HG02970 (cell line): ENCODE measurements around the gene NOXA1.
"Not testable (repeated sequence)": the region's sequence is repeated elsewhere in the genome, so short reads cannot be mapped to it uniquely, and the experiment has no call there.

Source experiments
- ATAC-seq: cut with Tn5 transposase; IDR thresholded peaks from one replicate; pipeline ENCODE4 v1.9.1; 2021; ENCODE audit warnings: mild to moderate bottlenecking, moderate library complexity, moderate number of reproducible peaks; ENCODE audit not compliant: unreplicated experiment, low FRiP score

The NOXA1 gene

GRCh38 chr9:137436761-137437600, 13.8 kb downstream of the NOXA1 start:
- ATAC-seq: no peak

- no peak for ATAC-seq
These were observed 14.7 kb downstream of the NOXA1 start for GRCh38 chr9:137437691-137438590.

- no peak for ATAC-seq
These were observed 15.5 kb downstream of the NOXA1 start for GRCh38 chr9:137438591-137439157.

GRCh38 chr9:137439158-137439714, 16.0 kb downstream of the NOXA1 start:
- ATAC-seq: no peak

GRCh38 chr9:137441289-137441934, 18.2 kb downstream of the NOXA1 start, which contains the start of gene ENTPD8:
ENTPD8 (minus strand) TSS chr9:137441357; CDS start chr9:137438285, 3,072 bp downstream.
- ATAC-seq: no peak

GRCh38 chr9:137441935-137442321, 18.7 kb downstream of the NOXA1 start:
- ATAC-seq: no peak

- no peak for ATAC-seq
These were observed 21.1 kb downstream of the NOXA1 start for GRCh38 chr9:137444106-137444790.

GRCh38 chr9:137445275-137445807, 22.1 kb downstream of the NOXA1 start:
- ATAC-seq: no peak

DNA sequence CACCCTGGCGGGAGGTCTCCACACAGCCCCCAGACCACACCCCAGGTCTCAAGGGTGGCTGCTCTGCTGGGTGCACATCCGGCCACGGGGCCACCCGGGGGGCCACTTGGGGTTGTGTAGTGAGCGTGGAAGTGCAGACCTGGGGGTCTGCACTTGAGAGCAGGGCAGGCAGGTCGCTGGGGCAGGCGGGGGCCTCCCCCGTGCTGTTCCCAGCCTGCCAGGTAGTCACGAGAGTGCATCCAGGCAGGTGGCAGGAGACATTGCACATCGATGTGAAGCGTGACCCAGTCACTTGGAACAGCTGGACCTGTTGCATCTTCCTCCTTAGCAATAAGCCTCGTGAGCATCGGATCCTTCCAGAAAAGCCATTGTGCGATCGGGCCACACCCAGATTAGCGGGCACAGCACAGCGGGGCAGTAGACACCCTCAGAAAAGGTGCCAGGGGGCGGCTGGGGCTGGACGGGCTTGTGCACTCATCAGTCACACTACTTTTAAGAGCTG, 22.8 kb downstream of the NOXA1 start:
- ATAC-seq: no peak

GRCh38 chr9:137446851-137447471, 23.8 kb downstream of the NOXA1 start:
- no peak for ATAC-seq

DNA sequence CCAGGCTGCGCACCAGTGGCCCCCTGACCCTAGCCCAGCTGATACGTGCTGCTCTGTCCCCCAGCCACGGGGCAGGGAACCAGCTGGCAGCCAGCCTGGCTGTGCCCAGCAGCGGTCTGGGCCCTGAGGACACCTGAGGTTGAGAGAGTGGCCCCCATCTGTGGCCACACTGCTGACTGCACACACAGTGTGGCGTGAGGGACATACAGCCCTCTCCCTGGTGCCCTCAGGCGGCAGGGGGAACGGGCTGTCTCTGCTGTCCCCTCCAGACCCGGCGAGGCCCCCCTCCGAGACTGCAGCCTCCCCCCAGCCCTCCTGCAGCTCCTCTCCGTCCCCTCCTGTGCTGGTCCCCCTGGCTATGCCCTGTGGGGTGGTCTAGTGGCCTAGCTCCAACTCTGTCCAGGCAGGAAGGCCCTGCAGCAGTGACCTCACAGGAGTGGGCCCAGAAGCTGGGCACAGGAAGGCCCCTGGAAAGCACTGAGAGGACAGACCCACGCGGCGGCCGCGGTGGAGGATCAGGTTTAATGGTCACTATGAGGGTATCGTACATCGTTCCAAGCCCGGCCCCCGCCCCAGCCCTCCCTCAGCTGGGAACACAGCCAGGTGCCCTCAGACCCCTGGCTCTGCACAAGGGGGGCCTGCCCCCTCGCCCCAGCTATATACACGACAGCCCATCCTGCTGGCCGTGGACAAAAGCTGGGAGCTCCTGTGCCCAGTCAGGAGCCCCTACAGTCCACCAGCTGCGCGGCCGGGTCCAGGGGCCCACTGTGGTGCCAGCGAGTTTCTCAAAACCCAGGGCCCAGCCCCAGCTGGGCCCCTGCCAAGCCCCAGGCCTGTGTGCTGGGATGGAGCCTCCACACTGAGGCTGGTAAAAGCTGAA, 24.8 kb downstream of the NOXA1 start:
- ATAC-seq: no peak

DNA sequence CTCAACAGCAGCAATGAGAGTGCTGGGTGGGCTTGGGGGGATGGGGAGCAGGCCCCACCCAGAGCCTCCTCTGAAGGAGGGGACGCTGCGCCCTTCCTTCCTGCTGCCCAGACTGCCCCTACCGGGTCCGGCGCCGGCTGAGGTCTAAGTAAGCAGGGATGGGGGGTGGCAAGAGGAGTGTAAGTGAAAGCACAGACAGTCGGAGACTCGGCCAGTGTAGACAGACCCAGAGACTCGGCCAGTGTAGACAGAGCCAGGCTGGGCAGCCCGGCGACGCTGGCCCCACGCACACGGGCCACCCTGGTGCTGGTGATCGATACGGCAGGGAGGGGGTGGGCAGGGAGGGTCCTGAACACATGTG, 25.4 kb downstream of the NOXA1 start:
- no peak for ATAC-seq

GRCh38 chr9:137449081-137449844, 26.1 kb downstream of the NOXA1 start:
- ATAC-seq: no peak

DNA sequence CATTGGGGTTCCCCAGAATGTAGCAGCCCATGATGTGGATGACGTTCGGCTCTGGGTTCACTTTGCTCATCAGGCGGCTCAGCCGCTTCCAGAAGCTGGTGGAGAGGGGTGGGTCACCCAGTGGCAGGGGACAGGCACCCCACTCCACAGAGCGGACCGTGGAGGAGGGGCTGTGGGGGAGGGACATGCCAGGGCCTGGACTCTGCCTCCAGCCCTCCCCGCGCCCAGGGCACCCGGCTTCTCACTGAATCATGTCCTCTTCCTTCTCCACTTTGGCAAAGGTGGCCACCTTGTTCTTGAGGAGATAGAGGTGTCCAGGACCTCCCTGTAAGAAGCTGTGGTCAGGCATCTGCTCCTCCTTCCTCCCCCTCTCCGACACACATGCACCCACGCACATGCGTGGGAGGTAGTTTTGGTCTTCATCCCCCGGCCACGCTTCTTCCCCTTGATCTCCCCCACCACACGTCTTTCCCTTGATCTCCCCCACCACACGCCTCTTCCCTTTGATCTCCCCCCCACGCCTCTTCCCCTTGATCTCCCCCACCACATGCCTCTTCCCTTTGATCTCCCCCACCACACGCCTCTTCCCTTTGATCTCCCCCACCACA, 26.8 kb downstream of the NOXA1 start:
- ATAC-seq: no peak

DNA sequence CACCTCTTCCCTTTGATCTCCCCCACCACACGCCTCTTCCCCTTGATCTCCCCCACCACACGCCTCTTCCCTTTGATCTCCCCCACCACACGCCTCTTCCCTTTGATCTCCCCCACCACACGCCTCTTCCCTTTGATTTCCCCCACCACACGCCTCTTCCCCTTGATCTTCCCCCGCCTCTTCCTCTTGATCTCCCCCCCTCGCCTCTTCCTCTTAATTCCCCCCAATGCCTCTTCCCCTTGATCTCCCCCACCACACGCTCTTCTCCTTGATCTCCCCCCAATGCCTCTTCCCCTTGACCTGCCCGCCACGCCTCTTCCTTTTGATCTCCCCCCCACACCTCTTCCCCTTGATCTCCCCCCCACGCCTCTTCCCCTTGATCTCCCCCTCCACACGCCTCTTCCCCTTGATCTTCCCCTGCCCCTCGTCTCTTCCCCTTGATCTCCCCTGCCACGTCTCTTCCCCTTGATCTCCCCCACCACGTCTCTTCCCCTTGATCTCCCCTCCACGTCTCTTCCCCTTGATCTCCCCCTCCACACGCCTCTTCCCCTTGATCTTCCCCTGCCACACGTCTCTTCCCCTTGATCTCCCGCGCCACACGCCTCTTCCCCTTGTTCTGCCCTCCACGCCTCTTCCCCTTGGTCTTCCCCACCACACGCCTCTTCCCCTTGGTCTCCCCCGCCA, 27.5 kb downstream of the NOXA1 start:
- not testable (repeated sequence) for ATAC-seq
